HG03135 (cell line): ENCODE data around the gene GPR4.
A peak's percentile ranks its signal among the peaks of the same experiment; 100 is the strongest.
"Not testable (repeated sequence)": the region's sequence is repeated elsewhere in the genome, so short reads cannot be mapped to it uniquely, and the experiment has no call there.

Experiments
- ATAC-seq: cut with Tn5 transposase; IDR thresholded peaks from one replicate; pipeline ENCODE4 v1.9.1; 2021; ENCODE audit warnings: mild to moderate bottlenecking, moderate library complexity; ENCODE audit not compliant: unreplicated experiment

Gene GPR4

DNA sequence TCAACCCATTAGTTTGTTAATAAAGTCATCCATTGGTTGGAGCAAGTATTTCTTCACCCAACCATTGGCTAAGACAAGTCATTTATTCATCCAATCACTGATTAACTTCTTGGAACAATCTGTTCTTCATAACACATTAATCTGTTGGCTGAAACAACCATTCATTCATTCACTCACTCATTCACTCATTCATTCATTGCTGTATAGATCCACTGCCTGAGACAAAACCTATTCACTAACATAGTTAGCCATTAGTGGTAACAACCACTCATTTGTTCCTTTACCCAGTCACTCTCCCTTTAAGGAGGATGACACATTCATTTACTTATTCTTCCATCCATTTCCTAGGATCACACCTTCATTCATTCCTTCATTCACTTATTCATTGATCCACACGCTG, 22.0 kb upstream of the GPR4 start:
- ATAC-seq = no peak

DNA sequence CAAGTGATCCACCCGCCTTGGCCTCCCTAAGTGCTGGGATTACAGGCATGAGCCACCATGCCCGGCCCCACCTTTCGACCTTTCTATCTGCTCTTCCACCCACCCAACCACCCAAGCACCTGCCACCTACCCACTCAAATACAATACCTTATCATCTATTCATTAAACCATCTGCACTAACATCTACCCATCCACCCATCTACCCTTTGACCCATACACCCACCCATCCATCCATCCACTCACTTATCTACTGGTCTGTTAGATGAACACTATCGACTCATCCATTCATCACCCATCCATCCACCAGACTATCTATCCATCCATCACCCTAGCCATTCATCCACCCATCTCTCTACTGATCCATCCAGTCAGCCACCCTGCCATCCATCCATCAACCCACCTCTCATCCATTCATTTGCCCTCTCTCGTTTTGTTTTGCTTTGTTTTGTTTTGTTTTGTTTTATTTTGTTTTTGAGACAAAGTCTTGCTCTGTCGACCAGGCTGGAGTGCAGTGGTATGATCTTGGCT, 20.0 kb upstream of the GPR4 start:
- no peak for ATAC-seq

DNA sequence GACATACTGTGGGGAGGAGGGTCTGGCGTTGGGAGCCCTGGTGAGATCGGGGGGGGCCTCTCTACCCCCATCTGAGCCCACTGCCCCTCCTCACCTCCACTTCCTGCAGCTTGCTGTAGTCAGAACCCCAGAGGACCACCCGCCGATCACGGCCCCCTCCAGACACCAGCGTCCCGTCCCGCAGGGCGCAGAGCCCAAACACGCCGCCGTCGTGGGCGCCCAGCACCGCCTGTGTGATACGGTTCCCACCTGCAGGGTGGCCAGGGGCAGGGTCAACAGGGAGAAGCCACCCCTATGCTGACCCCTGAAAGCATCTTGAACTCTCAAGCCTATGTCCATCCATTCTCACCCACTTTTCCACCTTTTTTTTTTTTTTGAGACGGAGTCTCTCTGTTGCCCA, 19.4 kb upstream of the GPR4 start:
- no peak for ATAC-seq

DNA sequence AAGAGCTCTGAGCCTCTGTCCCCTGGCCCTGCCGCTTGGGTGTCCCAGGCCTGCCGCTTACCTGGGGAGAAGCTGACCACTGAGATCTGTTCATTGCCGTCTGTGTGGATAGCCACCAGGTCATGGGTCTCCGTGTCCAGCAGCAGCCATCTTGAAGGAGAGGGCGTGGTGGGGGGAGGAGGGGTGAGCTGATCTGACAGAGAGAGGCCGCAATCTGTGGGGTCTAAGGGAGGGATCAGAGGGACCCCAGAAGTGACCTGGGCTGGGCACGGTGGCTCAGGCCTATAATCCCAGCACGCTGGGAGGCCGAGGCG, 14.6 kb upstream of the GPR4 start:
- no peak for ATAC-seq

DNA sequence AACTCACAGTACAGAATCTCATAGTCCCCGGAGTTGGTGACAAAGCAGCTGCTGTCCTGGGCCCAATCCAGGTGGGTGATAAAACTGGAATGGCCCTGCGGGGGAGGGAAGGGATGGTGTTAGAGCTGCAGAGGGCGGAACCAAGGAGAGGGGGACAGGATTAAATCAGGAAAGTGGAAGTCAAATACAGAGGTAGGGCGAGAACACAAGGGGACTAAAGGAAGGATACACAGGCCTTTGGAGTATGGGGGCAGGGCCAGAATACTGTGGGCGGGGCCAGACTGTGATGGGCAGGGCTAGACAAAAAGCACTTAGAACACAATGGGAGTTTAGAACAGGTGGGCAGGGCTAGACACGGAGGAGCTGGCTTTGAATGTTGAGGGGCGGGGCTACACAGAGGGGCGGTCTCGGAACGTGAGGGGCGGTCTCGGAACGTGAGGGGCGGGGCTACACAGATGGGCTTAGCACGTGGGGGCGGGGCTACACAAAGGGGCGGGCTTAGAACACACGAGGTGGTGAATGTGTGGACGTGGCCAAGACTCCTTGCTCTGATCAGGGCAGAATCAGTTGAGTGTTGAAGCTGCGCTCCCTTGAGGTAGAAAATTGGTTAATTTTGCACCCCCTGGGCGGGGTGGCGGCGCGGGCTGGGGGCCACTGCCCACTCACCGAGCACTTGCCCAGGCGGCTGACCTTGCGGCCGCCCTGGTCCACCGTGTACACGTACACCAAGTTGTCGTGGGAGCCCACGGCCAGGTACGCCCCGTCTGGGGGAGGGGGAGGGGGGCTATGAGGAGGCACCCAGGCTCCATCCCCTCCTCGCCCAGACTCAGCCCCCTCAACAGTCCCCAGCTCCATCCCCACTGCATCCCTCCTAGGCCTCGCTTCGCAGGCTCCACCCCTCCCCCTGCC, 14.0 kb upstream of the GPR4 start:
- ATAC-seq = peak; percentile 57

DNA sequence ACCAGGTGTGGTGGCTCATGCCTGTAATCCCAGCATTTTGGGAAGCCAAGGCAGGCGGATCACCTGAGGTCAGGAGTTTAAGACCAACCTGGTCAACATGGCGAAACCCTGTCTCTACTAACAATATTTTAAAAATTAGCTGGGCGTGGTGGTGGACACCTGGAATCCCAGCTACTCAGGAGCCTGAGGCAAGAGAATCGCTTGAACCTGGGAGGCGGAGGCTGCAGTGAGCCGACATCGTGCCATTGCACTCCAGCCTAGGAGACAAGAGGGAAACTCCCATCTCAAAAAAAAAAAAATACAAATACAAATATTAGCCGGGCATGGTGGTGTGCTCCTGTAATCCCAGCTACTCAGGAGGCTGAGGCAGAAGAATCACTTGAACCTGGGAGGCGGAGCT, 13.0 kb upstream of the GPR4 start:
- ATAC-seq = not testable (repeated sequence)

DNA sequence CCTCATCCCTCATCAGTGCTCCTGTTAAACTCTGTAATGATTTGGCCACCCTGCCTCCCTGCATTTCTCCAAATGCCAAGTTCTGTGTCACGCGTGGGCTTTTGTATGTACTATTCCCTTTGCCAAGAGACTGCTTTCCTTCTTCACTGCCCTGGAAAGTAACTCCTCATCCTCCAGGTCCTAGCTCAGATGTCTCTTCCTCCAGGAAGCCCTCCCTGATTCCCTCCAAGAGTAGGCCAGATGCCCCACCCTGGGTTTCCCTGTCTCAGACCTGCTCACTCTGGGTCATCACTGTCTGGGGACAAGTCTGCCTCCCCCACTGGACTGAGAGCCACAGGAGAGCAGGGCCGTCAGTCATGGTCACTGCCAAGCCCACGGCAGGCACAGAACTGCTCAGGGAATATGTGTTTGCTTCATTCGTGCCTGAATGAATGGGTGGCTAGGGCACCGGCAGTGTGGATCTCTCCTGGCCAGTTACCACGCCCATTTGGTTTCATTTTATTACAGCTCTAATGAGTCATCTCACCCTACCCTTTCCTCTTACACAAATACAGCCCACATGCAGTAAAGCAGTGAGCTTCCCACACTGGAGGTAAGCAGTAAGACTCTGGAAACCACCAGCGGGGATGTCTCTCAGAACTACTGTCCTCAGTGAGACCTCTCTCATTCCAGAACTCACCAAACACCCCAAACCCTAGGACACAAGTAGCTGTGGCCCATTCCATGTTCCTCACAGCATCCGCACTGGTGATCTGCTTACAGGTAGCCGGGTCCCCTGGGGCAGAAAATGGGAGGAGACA, 12.1 kb upstream of the GPR4 start:
- no peak for ATAC-seq

DNA sequence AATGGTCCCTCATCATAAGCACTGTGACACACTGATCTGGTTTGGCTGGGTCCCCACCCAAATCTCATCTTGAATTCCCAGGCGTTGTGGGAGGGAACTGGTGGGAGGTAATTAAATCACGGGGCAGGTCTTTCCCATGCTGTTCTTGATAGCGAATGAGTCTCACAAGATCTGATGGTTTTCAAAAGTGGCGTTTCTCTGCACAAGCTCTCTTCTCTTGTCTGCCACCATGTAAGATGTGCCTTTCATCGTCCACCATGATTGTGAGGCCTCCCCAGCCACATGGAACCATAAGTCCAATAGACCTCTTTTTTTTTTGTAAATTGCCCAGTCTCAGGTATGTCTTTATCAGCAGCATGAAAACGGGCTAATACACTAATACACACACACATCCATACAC, 6.9 kb upstream of the GPR4 start:
- no peak for ATAC-seq

DNA sequence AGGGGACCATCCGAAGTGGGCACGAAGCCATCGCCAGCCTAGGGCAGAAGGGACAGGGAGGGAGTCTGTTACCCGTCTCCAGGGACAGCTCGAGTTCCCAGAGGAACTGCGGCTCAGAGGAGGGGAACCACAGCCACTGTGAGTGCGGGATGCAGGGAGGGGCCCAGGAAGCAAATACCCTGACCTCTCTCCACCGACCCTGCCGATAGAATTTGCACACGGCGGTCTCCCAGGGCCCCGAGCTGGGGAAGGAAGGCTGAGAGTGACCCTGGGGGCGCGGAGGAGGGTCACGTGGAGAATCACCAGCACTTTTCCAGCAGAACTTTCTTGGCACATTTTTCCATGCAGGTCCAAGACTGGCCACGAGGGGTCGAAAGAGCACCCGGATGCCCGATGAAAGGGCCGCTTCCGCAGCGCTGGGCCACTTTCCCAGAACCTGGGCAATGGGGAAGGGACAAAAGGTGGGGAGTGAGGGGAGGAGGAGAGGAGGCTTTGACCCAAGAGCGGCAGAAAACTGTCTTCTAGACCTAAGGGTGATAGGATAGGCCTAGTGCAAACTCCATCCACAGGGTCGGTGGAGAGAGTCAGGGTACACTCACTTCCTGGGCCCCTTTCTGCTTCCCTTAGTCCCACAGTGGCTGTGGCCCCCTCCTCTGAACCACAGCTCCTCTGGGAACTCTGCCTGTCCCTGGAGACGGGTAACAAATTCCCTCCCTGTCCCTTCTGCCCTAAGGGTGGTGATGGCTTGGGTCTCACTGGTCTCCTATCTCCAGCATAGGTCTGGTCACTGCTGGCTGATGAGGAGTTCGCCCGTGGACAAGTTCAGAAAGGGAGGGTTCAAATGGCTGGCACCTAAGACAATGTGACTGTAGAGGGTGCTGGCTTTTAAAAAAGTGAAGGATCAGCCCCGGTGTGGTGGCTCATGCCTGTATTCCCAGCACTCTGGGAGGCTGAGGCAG, 5.3 kb upstream of the GPR4 start:
- ATAC-seq = no peak

DNA sequence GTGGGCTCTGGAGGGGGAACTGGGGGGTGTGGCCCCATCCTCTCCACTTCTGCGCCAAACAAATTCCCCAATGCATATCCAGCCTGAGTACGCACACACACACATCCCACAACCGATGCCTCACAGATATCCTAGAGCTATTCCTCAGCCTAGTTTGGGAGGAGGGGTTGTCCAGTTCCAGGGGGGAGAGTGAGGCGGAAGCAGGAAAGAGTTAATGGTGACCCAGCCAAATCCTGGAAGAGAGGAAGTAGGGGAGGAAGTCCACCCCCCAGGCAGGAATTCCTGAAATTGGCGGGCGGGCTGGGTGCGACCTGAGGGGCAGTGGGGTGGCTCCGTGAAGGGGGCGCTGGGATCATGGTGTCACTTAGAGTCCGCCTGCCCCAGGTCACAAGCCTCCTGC, 897 bp downstream of the GPR4 start:
- ATAC-seq = no peak

DNA sequence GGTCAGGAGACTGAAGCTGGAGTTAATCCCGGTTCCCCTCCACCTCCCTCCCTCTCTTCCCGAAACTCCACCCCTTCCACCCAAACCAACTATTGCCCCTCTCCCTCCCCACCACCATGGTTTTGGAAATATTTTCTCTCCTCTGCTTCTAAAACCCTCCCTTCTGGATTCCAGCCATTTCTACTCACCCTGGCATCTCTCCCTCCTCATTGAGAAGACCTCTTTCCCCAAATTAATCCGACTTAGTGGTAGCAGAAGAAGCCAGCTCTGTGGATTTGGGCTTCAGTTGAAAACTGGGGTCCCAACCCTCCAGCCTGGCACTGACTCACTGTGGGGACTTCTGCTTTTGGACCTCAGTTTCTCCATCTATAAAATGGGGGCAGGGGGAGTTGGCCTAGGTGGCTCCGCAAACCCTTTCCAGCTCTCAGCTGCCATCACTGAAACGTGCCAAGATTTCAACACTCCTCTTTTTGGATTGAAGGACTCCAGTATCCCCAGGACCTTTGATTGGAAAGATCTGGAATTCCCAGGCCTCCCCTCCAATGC, 1.6 kb downstream of the GPR4 start:
- no peak for ATAC-seq

DNA sequence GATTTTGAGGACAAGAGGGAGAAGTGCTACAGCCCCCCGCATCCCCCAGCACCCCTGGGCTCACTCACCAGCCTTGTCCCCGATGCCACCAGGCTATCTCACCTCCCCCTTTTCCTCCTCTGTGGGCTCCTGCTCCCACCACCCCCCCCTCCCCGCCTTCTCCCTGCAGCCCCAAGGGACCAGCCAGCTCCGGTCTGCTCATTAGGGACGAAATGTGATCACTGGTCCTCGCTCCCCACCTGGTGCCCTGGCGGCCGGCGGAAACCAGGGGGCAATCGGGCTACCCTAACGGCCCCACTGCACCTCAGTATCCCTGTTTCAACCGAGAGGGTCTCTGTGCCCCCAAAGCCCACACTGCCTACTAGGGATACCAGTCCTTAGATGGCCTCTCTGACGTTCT, 2.7 kb downstream of the GPR4 start:
- no peak for ATAC-seq

DNA sequence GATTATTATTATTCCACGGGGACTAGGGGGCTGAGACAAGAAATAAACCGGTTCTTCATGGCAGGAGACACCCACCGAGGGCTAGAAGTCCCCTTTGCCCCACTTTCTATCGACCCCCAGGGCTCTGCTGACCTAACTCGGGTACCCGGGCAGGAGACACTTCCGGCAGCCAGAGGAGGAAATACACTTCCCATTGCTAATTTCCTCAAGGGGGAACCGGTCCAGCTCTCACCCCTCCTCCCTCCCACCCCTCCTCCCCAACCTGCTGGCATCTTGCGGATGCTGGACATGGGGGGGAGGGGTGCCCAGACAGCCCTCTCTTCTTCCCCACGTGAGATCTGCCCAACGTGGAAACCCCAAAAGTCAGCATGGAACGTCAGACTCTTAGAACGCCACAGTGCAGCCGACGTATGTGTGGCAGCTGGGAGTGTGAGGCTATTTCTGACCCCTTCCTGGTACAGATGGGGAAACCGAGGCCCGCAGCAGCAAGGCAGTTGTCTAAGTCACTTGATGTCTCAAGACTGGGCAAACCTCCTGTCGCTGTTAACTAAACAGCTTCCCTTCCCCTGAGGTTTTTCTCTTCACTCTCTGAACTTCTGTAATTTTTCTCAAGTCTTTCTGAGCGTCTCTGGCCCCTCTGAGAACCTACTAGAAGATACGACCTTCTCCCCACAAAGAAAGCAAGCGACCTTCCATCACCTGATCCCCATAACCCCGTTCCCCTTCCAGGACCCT, 3.6 kb downstream of the GPR4 start:
- no peak for ATAC-seq

DNA sequence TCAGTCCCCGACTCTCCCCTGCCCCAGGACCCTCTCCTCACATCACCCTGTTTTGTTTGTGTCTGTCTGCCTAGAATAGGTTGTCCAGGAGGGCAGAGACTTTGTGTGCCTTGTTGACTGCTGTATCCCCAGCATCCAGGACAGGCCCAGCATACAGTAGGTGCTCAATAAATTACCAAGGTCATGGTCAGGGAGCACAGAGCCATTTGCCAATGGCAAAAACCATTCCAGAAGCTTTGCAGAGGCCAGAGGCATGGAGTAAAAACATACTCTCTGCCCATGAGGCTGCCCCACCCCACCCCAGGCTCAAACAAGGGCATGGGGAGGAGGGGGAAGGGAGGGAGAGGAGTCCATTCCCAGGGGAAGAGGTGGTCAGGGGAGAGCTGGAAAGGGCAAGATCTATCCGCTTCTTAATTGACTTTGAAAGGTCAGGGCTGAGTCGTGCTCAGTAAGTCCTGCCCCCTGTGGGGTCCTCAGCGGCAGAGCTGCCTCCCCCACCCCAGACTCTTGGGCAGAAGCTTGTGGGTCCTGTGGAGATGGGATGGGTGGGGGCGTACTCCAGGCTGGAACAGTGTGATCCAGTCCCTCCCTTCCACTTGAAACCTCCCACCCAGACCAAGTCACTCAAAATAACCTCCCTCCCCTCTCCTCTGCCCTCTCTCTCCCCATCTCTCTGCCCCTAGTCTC, 4.4 kb downstream of the GPR4 start:
- no peak for ATAC-seq

DNA sequence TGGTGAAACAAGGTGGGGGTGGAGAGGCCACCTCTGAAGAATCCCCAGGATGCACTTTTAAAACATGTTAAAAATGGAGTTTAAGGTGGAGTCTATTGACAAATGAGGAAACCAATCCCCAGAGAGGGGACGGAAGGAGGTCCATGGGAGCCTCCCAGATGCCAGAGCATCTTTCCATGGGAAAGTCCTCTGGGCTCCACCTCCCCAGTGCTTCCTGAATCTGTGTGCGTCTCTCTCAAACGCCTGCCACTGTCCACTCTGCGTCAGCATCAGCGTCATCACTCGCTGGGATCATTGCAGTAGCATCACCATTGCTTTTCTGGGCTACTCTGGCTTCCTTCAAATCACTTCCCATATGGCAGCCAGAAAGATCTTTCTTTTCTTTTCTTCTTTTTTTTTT, 6.2 kb downstream of the GPR4 start:
- ATAC-seq = no peak

DNA sequence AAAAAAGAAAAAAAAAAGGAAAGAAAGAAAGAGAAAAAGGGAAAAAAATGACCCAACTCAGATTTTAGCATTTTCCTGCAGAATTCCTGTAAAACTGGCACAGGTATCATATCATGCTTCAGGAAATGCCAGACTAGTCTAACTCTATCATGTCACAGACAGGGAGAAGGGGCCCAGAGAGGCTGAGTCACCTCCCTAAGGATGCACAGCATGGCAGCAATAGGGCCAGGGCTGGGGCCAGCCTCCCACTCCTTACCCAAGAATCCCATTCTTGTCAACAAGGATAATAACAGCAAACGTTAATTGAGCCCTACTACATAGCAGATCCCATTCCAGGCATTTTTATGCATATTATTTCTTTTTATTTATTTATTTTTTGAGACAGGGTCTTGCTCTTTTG, 8.5 kb downstream of the GPR4 start:
- ATAC-seq = no peak

DNA sequence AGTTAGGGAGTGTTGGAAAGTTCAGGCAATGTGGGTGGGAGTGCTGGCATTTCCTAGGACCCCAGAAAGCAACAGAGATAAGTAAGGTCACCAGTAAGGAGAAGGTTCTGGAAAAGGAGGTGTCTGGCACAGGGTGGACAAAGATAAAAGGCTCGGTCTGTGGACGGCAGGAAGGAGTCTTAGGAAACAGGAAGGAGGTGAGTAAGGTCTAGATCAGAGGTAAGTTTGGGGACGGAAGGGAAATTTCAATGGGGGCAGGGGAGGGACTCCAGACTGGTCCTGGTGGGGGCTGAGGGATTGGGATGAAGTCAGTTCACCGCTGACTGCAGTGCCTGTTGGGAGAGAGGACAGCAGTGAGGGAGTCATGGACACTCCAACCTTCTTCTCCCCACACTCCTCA, 9.6 kb downstream of the GPR4 start:
- no peak for ATAC-seq

DNA sequence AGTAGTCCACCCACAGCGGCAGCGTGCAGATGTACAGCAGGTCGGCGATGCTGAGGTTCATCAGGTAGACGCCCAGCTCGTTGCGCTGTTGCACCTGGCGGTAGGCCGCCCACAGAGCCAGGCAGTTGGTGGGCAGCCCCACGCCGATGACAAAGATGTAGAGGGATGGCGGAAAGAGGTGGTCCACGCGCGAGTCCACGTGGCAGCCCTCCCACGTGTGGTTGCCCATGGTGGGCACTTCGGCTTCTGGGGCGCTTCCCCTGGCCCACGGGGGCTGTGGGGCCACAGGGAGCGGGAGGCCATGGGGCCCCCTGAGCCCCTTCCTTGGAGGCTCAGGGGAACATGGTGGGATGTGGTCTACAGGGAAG, 10.4 kb downstream of the GPR4 start:
- ATAC-seq = no peak

DNA sequence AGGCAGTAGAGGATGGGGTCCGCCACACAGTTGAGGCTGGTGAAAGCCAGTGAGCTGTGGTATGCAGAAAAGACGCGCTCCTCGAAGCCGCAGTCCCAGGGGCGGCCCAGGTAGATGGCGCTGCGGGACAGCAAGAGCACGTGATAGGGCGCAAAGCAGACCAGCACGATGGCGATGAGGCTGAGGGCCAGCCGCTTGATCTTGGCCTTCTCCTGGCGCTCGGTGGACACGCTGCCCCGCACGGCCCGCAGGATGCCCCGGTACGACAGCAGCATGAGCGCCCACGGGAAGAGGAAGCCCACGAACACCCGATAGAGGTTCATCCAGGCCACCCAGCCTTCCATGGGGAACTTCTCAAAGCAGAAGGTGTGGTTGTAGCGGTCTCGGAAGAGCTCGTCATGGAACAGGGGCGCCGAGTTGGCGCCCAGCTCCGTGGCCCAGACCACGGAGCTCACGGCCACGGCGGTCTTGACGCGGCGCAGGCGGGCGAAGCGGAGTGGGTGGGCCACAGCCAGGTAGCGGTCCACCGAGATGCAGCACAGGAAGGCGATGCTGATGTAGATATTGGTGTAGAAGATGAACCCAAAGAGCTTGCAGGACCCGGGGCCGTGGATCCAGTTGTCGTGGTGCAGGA, 10.9 kb downstream of the GPR4 start:
- no peak for ATAC-seq
